Natural killer cell (primary cell): Measurements from ENCODE around the gene SH3BP4. TPM values are rescaled to one million over a fixed set of nuclear protein-coding genes. Genes with fewer than 3 reads are reported as not detected.

Source experiments
- ATAC-seq, 3 donors: fragments of 150-1000 bp in 2 of 3; fragments of 200-7000 bp in 1 of 3; cut with Tn5 transposase; 1 replicate in 1 of 3; 2 replicates in 2 of 3; pipeline ENCODE4 v1.10.0; 2021; ENCODE audit warnings: mild to moderate bottlenecking in 2 of 3, moderate library complexity in 2 of 3
- DNase-seq, 2 donors: peaks; one replicate each; pipeline versions ENCODE4 v3.0.0 to v3.0.0-alpha.2; 2013 to 2021; ENCODE audit warnings: mixed read lengths in 1 of 2
- H3K27ac ChIP-seq: one replicate; pipeline ENCODE4 v1.5.1; 2013; ENCODE audit warnings: mild to moderate bottlenecking, low read length
- H3K27me3 ChIP-seq: one replicate; pipeline ENCODE4 v1.6.1; 2013; ENCODE audit warnings: low read length; ENCODE audit not compliant: control insufficient read depth, insufficient read depth
- H3K36me3 ChIP-seq: one replicate; pipeline ENCODE4 v1.6.1; 2013; ENCODE audit warnings: low read length; ENCODE audit not compliant: control insufficient read depth, insufficient read depth
- H3K4me1 ChIP-seq: one replicate; pipeline ENCODE4 v1.6.1; 2013; ENCODE audit warnings: low read length; ENCODE audit not compliant: control insufficient read depth, insufficient read depth
- H3K4me3 ChIP-seq: one replicate; pipeline ENCODE4 v1.5.1; 2013; ENCODE audit warnings: low read length
- H3K9me3 ChIP-seq: one replicate; pipeline ENCODE4 v1.6.1; 2013; ENCODE audit warnings: low read length; ENCODE audit not compliant: control insufficient read depth, insufficient read depth
- H3K27ac Mint-ChIP-seq, 2 donors: one replicate each; pipeline ENCODE4 v1.8.0; 2022; ENCODE audit warnings: mild to moderate bottlenecking in 2 of 2, mixed read lengths in 2 of 2, moderate library complexity in 1 of 2
- H3K27me3 Mint-ChIP-seq, 2 donors: one replicate each; pipeline ENCODE4 v1.8.0; 2022; ENCODE audit warnings: low read depth in 2 of 2, mixed read lengths in 2 of 2
- H3K36me3 Mint-ChIP-seq: one replicate; pipeline ENCODE4 v1.8.0; 2022; ENCODE audit warnings: mixed read lengths
- H3K4me1 Mint-ChIP-seq, 2 donors: one replicate each; pipeline ENCODE4 v1.8.0; 2022; ENCODE audit warnings: mixed read lengths in 2 of 2
- H3K4me3 Mint-ChIP-seq: one replicate; pipeline ENCODE4 v1.8.0; 2022; ENCODE audit warnings: mild to moderate bottlenecking, moderate library complexity, mixed read lengths
- H3K9me3 Mint-ChIP-seq, 2 donors: one replicate each; pipeline ENCODE4 v1.8.0; 2022; ENCODE audit warnings: mixed read lengths in 2 of 2
- WGBS: methylation state at CpG from one replicate; pipeline ENCODE4 v1.1.7; 2013; ENCODE audit warnings: missing lambda C conversion rate; ENCODE audit not compliant: insufficient coverage; 5-methylcytosine and 5-hydroxymethylcytosine counted together
- intact Hi-C: fragments of 100-400 bp; cut with micrococcal nuclease; formaldehyde crosslinking; loops from one replicate; pipeline ENCODE4 v1.14.2; 2022
- total RNA-seq, 4 donors: library from RNA; stranded (reverse); fragments of 120-200 nt in 1 of 4; gene quantifications; one replicate each; pipeline versions ENCODE4 v1.2.3 to v1.2.4, GENCODE V29; 2013 to 2022
- TF ChIP-seq, protein P1 (sequence below): fragments of 200-600 bp; IDR thresholded peaks from one replicate; pipeline ENCODE4 v1.8.0; 2022; ENCODE audit warnings: antibody characterized with exemption

The SH3BP4 gene
- total RNA-seq, 3 donors from 2014 or later (not counting 1 experiment from before 2014, with no cell fraction given), result 0.39 to 2.6 (median 1.0) TPM

DNA sequence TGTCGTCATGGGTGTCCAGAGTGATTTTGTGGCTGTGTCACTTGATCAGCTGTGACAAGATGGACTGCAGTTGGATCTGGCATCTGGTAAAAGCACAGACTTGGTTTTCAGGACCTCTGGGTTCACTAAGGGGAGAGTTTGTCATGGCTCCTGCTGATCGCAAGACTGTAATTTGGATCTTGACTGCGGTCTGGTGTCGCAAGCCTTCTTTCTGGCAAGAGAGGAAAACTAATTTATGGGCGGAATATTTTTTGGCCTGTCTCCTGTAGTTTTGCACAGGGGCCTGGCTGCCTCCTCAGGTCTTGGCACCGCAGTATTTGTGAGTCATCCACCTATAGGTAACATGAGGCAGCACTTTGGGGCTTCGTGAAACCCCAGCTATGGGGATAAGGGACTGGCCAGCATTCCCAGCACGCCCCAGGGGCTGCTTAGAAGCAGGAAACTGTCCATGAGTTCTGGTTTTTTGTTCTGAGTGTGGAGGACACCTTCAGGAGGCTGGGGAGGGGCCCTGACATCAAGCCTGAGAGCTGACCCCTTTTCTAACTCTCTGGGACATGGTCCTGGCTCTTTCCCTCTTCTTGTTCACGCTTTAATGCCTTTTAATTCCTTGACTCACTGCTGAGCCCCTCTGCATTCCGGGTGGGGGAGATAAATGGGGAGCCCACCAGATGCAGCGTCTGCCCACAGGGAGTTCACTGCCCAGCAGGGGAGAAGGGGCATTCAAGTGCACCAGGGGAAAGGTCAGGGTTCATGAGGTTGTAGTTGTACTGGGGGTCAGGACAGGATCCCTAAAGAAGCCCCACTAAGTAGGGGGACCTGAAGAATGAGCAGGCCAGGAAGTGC is 12.2 kb downstream of the SH3BP4 start:
- DNase-seq (no peak), ATAC-seq (no peak)
- whole genome bisulfite sequencing, result 89% methylated on average over 11 of the region's 11 CpGs
- no peaks in the 10 kb centered on the region for H3K36me3 ChIP-seq
- H3K27me3 ChIP-seq, result no peaks in the 10 kb centered on the region
- H3K36me3 Mint-ChIP-seq, result no peaks in the 10 kb centered on the region
- no peak overlapping the region for H3K4me3 ChIP-seq
- H3K4me3 Mint-ChIP-seq, result no peak overlapping the region
- H3K9me3 Mint-ChIP-seq, result no peaks in the 10 kb centered on the region
- H3K9me3 ChIP-seq, result no peaks in the 10 kb centered on the region
- peaks cover 7 to 11% of the 10 kb centered on the region in 2 donors for H3K27me3 Mint-ChIP-seq
- H3K4me1 ChIP-seq, result no peaks in the 10 kb centered on the region
- no peak overlapping the region for H3K27ac ChIP-seq
- intact Hi-C loops, result no loop called here
- no peaks in the 10 kb centered on the region for H3K4me1 Mint-ChIP-seq
- H3K27ac Mint-ChIP-seq, result no peak overlapping the region
- TF ChIP-seq, protein P1, sequence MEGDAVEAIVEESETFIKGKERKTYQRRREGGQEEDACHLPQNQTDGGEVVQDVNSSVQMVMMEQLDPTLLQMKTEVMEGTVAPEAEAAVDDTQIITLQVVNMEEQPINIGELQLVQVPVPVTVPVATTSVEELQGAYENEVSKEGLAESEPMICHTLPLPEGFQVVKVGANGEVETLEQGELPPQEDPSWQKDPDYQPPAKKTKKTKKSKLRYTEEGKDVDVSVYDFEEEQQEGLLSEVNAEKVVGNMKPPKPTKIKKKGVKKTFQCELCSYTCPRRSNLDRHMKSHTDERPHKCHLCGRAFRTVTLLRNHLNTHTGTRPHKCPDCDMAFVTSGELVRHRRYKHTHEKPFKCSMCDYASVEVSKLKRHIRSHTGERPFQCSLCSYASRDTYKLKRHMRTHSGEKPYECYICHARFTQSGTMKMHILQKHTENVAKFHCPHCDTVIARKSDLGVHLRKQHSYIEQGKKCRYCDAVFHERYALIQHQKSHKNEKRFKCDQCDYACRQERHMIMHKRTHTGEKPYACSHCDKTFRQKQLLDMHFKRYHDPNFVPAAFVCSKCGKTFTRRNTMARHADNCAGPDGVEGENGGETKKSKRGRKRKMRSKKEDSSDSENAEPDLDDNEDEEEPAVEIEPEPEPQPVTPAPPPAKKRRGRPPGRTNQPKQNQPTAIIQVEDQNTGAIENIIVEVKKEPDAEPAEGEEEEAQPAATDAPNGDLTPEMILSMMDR, result no peak

DNA sequence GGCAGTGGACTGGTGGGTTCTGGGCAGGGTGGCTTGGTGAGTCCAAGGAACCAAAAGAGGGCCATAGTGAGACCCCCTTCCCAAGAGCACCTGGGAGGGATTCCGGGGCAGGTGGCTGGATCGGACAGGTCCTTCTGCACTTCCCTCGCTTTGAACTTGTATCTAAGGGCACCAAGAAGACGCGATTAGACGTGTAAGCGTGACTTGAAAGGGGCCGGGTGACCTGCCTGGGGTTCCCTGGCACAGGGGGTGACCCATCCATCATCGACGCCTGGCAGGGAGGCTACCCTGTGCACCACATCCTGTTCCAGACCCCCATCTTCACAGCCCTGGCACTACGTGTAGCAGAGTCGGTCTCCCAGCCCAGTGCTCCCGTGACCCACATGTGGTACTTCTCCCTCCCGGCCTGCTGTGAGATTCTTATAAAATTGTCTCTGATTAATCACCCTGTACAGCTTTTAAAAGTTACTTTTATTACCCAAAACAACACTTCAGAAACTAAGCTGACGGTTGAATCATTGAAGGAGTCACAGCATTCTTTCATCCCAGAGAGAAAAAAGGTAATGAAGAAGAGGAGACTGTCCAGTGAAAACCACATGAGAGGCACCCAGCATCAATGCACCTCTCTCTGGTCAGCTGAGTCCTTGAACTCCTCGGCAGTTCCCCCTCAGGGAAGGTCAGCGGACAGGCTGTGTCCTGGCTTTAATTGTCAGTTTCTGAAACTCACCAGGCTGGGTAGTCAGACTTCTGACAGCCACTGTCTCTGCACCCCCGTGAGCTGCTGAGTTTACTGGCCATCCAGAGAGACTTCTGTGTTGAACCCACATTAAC is 13.0 kb downstream of the SH3BP4 start:
- H3K36me3 Mint-ChIP-seq, result no peaks in the 10 kb centered on the region
- H3K27me3 Mint-ChIP-seq, result peaks cover 9 to 17% of the 10 kb centered on the region in 2 donors
- no peaks in the 10 kb centered on the region for H3K9me3 Mint-ChIP-seq
- Histone ChIP-seq H3K9me3 (no peaks in the 10 kb centered on the region), H3K27ac (no peak overlapping the region), H3K4me1 (no peaks in the 10 kb centered on the region), H3K27me3 (no peaks in the 10 kb centered on the region), H3K36me3 (no peaks in the 10 kb centered on the region), H3K4me3 (no peak overlapping the region)
- intact Hi-C loops, result no loop called here
- H3K27ac Mint-ChIP-seq, result no peak overlapping the region
- 48% methylated on average over 18 of the region's 18 CpGs for WGBS
- TF ChIP-seq, protein P1, result no peak
- DNase-seq, result no peak
- H3K4me3 Mint-ChIP-seq, result no peak overlapping the region
- ATAC-seq, result no peak
- no peaks in the 10 kb centered on the region for H3K4me1 Mint-ChIP-seq

DNA sequence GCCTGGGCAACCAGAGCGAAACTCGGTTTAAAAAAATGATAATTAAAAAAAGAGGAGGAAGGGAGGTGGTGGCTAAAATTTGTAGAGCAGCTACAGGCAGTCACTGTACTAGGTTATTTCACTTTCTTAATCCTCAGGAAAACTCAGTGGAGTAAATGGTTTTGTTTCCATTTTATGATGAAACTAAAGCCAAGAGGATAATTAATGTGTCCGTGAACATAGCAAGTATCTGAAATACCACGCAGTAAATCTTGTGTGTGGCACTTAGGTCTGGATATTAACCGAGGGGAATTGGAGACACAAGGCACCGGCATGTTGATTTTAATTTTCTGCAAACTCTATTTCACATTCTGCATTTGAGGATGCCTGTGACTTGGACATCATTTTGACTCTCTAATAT is 14.5 kb downstream of the SH3BP4 start:
- Mint-ChIP-seq H3K36me3 (no peaks in the 10 kb centered on the region), H3K27me3 (peaks cover 9 to 19% of the 10 kb centered on the region in 2 donors), H3K4me1 (no peaks in the 10 kb centered on the region), H3K4me3 (no peak overlapping the region), H3K27ac (no peak overlapping the region), H3K9me3 (no peaks in the 10 kb centered on the region)
- TF ChIP-seq, protein P1, result no peak
- no peak for DNase-seq
- no peak for ATAC-seq
- 92% methylated on average over 6 of the region's 6 CpGs for WGBS
- no peaks in the 10 kb centered on the region for H3K9me3 ChIP-seq
- H3K4me1 ChIP-seq, result no peaks in the 10 kb centered on the region
- H3K27me3 ChIP-seq, result no peaks in the 10 kb centered on the region
- no peak overlapping the region for H3K4me3 ChIP-seq
- intact Hi-C loops, result no loop called here
- H3K27ac ChIP-seq, result no peak overlapping the region
- H3K36me3 ChIP-seq, result no peaks in the 10 kb centered on the region
